GM13977 (cell line): Measurements from ENCODE around the gene PIAS3.

Experiments used
- DNase-seq: peaks from one replicate; pipeline ENCODE4 v3.0.0; 2012; ENCODE audit warnings: low spot score
- CTCF ChIP-seq: IDR thresholded peaks from 2 replicates; pipeline ENCODE4 v1.5.1; 2012; ENCODE audit warnings: mild to moderate bottlenecking, control low read depth; ENCODE audit not compliant: insufficient read depth; ENCODE audit errors: extremely low read depth, missing control alignments
- in situ Hi-C: fragments of 300-500 bp; cut with MboI; formaldehyde crosslinking; loops from one replicate; pipeline ENCODE4 v1.12.0; 2022; ENCODE audit warnings: low sequenced_read_pairs, low pct_unique_long_range_greater_than_20kb, mixed read lengths, inconsistent platforms; ENCODE audit not compliant: unreplicated experiment

The PIAS3 gene

GRCh38 chr1:145895471-145895870 lies 36.6 kb upstream of the PIAS3 start:
- DNase-seq = no peak
- TF ChIP-seq CTCF = no peak
- in situ Hi-C loops = loop anchor here (25.0 kb wide), 1 partner anchor 117 kb away; the partner anchor contains the start of gene HJV

- in situ Hi-C loops = loop anchor here (25.0 kb wide), 1 partner anchor 119 kb away; the partner anchor contains the start of gene HJV
- DNase-seq = no peak
- no peak for TF ChIP-seq CTCF
Observed at GRCh38 chr1:145893306-145894055, 34.6 kb upstream of the PIAS3 start.

- in situ Hi-C loops = loop anchor here (25.0 kb wide), 1 partner anchor 120 kb away; the partner anchor contains the start of gene HJV
- no peak for TF ChIP-seq CTCF
- DNase-seq = no peak
Observed at GRCh38 chr1:145892486-145893087, 33.7 kb upstream of the PIAS3 start.

- in situ Hi-C loops = loop anchor here (25.0 kb wide), 1 partner anchor 120 kb away; the partner anchor contains the start of gene HJV
- peak; percentile 78 for TF ChIP-seq CTCF
- peak; percentile 77 for DNase-seq
Observed at GRCh38 chr1:145891587-145892485, 33.0 kb upstream of the PIAS3 start.

- DNase-seq = no peak
- in situ Hi-C loops = loop anchor here (25.0 kb wide), 1 partner anchor 121 kb away; the partner anchor contains the start of gene HJV
- TF ChIP-seq CTCF = no peak
Observed at GRCh38 chr1:145891143-145891542, 32.3 kb upstream of the PIAS3 start.

GRCh38 chr1:145889722-145890121 lies 30.8 kb upstream of the PIAS3 start:
- no peak for TF ChIP-seq CTCF
- in situ Hi-C loops = loop anchor here (25.0 kb wide), 1 partner anchor 123 kb away; the partner anchor contains the start of gene HJV
- DNase-seq = no peak
